Stimulated activated naive B cell treated with anti-CD40 and anti-IgM and Interleukin-4, amounts not matched to agents 10 μg/mL and 1 μg/mL and 100 μg/mL, for 72 hours (primary cell): ENCODE data around the gene HORMAD1.
"Not testable (repeated sequence)": the region's sequence is repeated elsewhere in the genome, so short reads cannot be mapped to it uniquely, and the experiment has no call there.

ENCODE experiments used
- ATAC-seq, 2 donors: fragments of 150-1000 bp; cut with Tn5 transposase; replicated peaks; 2 replicates each; pipeline ENCODE4 v1.10.0; 2021; ENCODE audit warnings: moderate library complexity in 1 of 2
- DNase-seq: peaks from one replicate; pipeline ENCODE4 v3.0.0; 2021
- H3K27ac Mint-ChIP-seq: one replicate; pipeline ENCODE4 v1.8.0; 2022; ENCODE audit warnings: mild to moderate bottlenecking, mixed read lengths
- H3K27me3 Mint-ChIP-seq, 2 donors: one replicate each; pipeline ENCODE4 v1.8.0; 2022; ENCODE audit warnings: mixed read lengths in 2 of 2
- H3K36me3 Mint-ChIP-seq, 2 donors: one replicate each; pipeline ENCODE4 v1.8.0; 2022; ENCODE audit warnings: mixed read lengths in 2 of 2, mild to moderate bottlenecking in 1 of 2
- H3K4me1 Mint-ChIP-seq, 2 donors: one replicate each; pipeline ENCODE4 v1.8.0; 2022; ENCODE audit warnings: mixed read lengths in 2 of 2, mild to moderate bottlenecking in 1 of 2
- H3K4me3 Mint-ChIP-seq, 2 donors: one replicate each; pipeline ENCODE4 v1.8.0; 2022; ENCODE audit warnings: mild to moderate bottlenecking in 2 of 2, mixed read lengths in 2 of 2, moderate library complexity in 1 of 2
- H3K9me3 Mint-ChIP-seq, 2 donors: one replicate each; pipeline ENCODE4 v1.8.0; 2022; ENCODE audit warnings: mixed read lengths in 2 of 2, mild to moderate bottlenecking in 1 of 2

Gene HORMAD1

GRCh38 chr1:150686275-150686674 is 34.4 kb downstream of the HORMAD1 start:
- Mint-ChIP-seq H3K27ac (no peak overlapping the region), H3K4me1 (peaks cover 5 to 6% of the 10 kb centered on the region in 2 donors), H3K4me3 (no peak overlapping the region), H3K9me3 (no peaks in the 10 kb centered on the region), H3K36me3 (peaks cover 15 to 22% of the 10 kb centered on the region in 2 donors), H3K27me3 (no peaks in the 10 kb centered on the region)
- DNase-seq (no peak), ATAC-seq (no peak)

- no peak for ATAC-seq
- Mint-ChIP-seq H3K4me3 (no peak overlapping the region), H3K4me1 (peaks cover 3 to 5% of the 10 kb centered on the region in 2 donors), H3K27me3 (no peaks in the 10 kb centered on the region), H3K36me3 (peaks cover 15 to 17% of the 10 kb centered on the region in 2 donors), H3K9me3 (no peaks in the 10 kb centered on the region), H3K27ac (peak overlapping the region; percentile 38)
- DNase-seq = no peak
Observed at GRCh38 chr1:150683914-150684313, 36.8 kb downstream of the HORMAD1 start.

- Mint-ChIP-seq H3K4me1 (peaks cover 3 to 4% of the 10 kb centered on the region in 2 donors), H3K27ac (no peak overlapping the region), H3K4me3 (no peak overlapping the region), H3K36me3 (peaks cover 13 to 14% of the 10 kb centered on the region in 2 donors), H3K27me3 (no peaks in the 10 kb centered on the region), H3K9me3 (no peaks in the 10 kb centered on the region)
- no peak for DNase-seq
- no peak for ATAC-seq
Observed at GRCh38 chr1:150678988-150679387, 41.7 kb downstream of the HORMAD1 start.

- Mint-ChIP-seq H3K4me1 (no peaks in the 10 kb centered on the region), H3K36me3 (peaks cover 14 to 16% of the 10 kb centered on the region in 2 donors), H3K27ac (no peak overlapping the region), H3K9me3 (no peaks in the 10 kb centered on the region), H3K27me3 (no peaks in the 10 kb centered on the region), H3K4me3 (no peak overlapping the region)
- ATAC-seq (no peak), DNase-seq (no peak)
Observed at GRCh38 chr1:150674881-150675280, 45.8 kb downstream of the HORMAD1 start.

GRCh38 chr1:150663321-150663720 is 57.4 kb downstream of the HORMAD1 start:
- Mint-ChIP-seq H3K4me1 (peaks cover 9 to 12% of the 10 kb centered on the region in 2 donors), H3K36me3 (peaks cover 24 to 31% of the 10 kb centered on the region in 2 donors), H3K9me3 (no peaks in the 10 kb centered on the region), H3K27me3 (no peaks in the 10 kb centered on the region), H3K27ac (no peak overlapping the region), H3K4me3 (no peak overlapping the region)
- DNase-seq (no peak), ATAC-seq (no peak)

- H3K27me3 Mint-ChIP-seq = no peaks in the 10 kb centered on the region
- no peak overlapping the region for H3K27ac Mint-ChIP-seq
- peaks cover 24 to 34% of the 10 kb centered on the region in 2 donors for H3K36me3 Mint-ChIP-seq
- no peak overlapping the region for H3K4me3 Mint-ChIP-seq
- ATAC-seq (no peak), DNase-seq (no peak)
- H3K4me1 Mint-ChIP-seq = peaks cover 9 to 12% of the 10 kb centered on the region in 2 donors
- no peaks in the 10 kb centered on the region for H3K9me3 Mint-ChIP-seq
Observed at GRCh38 chr1:150662811-150663210, 57.9 kb downstream of the HORMAD1 start.

- Mint-ChIP-seq H3K4me3 (no peak overlapping the region), H3K4me1 (peaks cover 9 to 12% of the 10 kb centered on the region in 2 donors), H3K36me3 (peaks cover 27 to 33% of the 10 kb centered on the region in 2 donors), H3K9me3 (no peaks in the 10 kb centered on the region), H3K27me3 (no peaks in the 10 kb centered on the region), H3K27ac (no peak overlapping the region)
- ATAC-seq = no peak
- DNase-seq = no peak
Observed at GRCh38 chr1:150661156-150661555, 59.5 kb downstream of the HORMAD1 start.

GRCh38 chr1:150660584-150660983 is 60.1 kb downstream of the HORMAD1 start:
- peaks cover 6 to 12% of the 10 kb centered on the region in 2 donors for H3K4me1 Mint-ChIP-seq
- H3K36me3 Mint-ChIP-seq = peaks cover 23 to 27% of the 10 kb centered on the region in 2 donors
- no peak for DNase-seq
- H3K27me3 Mint-ChIP-seq = no peaks in the 10 kb centered on the region
- H3K9me3 Mint-ChIP-seq = no peaks in the 10 kb centered on the region
- H3K4me3 Mint-ChIP-seq = no peak overlapping the region
- ATAC-seq = no peak
- H3K27ac Mint-ChIP-seq = no peak overlapping the region

- not testable (repeated sequence) for H3K4me3 Mint-ChIP-seq, H3K4me1 Mint-ChIP-seq, H3K27me3 Mint-ChIP-seq, H3K9me3 Mint-ChIP-seq, H3K27ac Mint-ChIP-seq, DNase-seq, ATAC-seq
- peaks cover 21 to 23% of the 10 kb centered on the region in 2 donors for H3K36me3 Mint-ChIP-seq
Observed at GRCh38 chr1:150657064-150657463, 63.6 kb downstream of the HORMAD1 start.

- not testable (repeated sequence) for H3K9me3 Mint-ChIP-seq, H3K27me3 Mint-ChIP-seq, DNase-seq, H3K27ac Mint-ChIP-seq, H3K4me3 Mint-ChIP-seq, ATAC-seq, H3K4me1 Mint-ChIP-seq
- peaks cover 20 to 22% of the 10 kb centered on the region in 2 donors for H3K36me3 Mint-ChIP-seq
Observed at GRCh38 chr1:150654635-150655034, 66.1 kb downstream of the HORMAD1 start.

GRCh38 chr1:150650193-150650592 is 70.5 kb downstream of the HORMAD1 start:
- no peaks in the 10 kb centered on the region for H3K4me1 Mint-ChIP-seq
- ATAC-seq (no peak), DNase-seq (no peak)
- no peaks in the 10 kb centered on the region for H3K27me3 Mint-ChIP-seq
- H3K9me3 Mint-ChIP-seq = no peaks in the 10 kb centered on the region
- H3K4me3 Mint-ChIP-seq = no peak overlapping the region
- no peak overlapping the region for H3K27ac Mint-ChIP-seq
- H3K36me3 Mint-ChIP-seq = peaks cover 20 to 26% of the 10 kb centered on the region in 2 donors

GRCh38 chr1:150649441-150650075 is 71.1 kb downstream of the HORMAD1 start:
- Mint-ChIP-seq H3K9me3 (no peaks in the 10 kb centered on the region), H3K4me1 (no peaks in the 10 kb centered on the region), H3K36me3 (peaks cover 20 to 26% of the 10 kb centered on the region in 2 donors), H3K4me3 (no peak overlapping the region), H3K27me3 (no peaks in the 10 kb centered on the region), H3K27ac (no peak overlapping the region)
- ATAC-seq (no peak), DNase-seq (no peak)
